Ovary (tissue), 3 donors: ENCODE data around the gene ANKRD2.

Source experiments
- EP300 ChIP-seq: sonication (generic); formaldehyde crosslinking; IDR thresholded peaks from one replicate; pipeline ENCODE4 v1.6.1; 2017; ENCODE audit warnings: antibody characterized with exemption
- POLR2A ChIP-seq: fragments of 450-650 bp; IDR thresholded peaks from one replicate; pipeline ENCODE4 v1.6.1; 2017; ENCODE audit warnings: antibody characterized with exemption, mild to moderate bottlenecking, moderate library complexity
- TF ChIP-seq, protein P1 (sequence below), 3 donors: fragments of 450-650 bp in 2 of 3; fragments of 200-600 bp in 1 of 3; IDR thresholded peaks; one replicate each; pipeline versions ENCODE4 v1.5.1 to v1.8.0; 2016 to 2022; ENCODE audit warnings: antibody characterized with exemption in 3 of 3, mild to moderate bottlenecking in 1 of 3
- donor health status: DM: no; HTN: no; CAD: no.

DNA sequence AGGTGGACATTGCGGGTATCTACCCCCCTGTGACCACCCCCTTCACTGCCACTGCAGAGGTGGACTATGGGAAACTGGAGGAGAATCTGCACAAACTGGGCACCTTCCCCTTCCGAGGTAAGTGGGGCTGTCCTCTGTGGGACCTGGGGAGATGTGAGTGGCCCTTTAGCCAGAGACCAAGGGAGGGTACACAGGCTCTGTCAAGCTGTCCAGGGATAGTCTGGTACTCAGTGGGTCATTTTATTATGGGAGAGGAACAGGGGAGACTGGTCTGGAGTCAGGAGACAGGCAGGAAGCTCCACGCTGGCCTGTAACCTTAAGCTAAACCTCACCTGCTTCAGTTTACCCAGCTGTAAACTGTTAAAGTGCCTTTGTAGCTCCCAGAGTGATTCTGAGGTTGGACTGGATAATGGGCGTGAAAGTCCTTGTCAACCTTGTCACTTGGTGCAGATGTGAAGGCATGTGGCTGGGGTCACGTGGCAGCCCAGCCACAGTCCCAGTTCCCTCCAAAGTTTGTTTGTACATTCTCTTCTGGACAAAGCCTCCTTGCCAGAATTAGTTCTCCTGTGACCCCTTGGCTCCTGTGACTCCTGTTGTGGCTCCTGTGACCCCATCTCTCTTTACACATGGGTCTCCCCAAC, 12.3 kb downstream of the ANKRD2 start:
- TF ChIP-seq, protein P1, sequence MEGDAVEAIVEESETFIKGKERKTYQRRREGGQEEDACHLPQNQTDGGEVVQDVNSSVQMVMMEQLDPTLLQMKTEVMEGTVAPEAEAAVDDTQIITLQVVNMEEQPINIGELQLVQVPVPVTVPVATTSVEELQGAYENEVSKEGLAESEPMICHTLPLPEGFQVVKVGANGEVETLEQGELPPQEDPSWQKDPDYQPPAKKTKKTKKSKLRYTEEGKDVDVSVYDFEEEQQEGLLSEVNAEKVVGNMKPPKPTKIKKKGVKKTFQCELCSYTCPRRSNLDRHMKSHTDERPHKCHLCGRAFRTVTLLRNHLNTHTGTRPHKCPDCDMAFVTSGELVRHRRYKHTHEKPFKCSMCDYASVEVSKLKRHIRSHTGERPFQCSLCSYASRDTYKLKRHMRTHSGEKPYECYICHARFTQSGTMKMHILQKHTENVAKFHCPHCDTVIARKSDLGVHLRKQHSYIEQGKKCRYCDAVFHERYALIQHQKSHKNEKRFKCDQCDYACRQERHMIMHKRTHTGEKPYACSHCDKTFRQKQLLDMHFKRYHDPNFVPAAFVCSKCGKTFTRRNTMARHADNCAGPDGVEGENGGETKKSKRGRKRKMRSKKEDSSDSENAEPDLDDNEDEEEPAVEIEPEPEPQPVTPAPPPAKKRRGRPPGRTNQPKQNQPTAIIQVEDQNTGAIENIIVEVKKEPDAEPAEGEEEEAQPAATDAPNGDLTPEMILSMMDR (IDR thresholded peaks at IDR 0.05), result no peak
- TF ChIP-seq EP300 (no peak), POLR2A (no peak)
